Adipocyte (in vitro differentiated cells): ENCODE results near the gene PRL.
A peak's percentile ranks its signal among the peaks of the same experiment; 100 is the strongest.

Experiments
- DNase-seq: peaks from one replicate; pipeline ENCODE4 v3.0.0-alpha.2; 2015; ENCODE audit warnings: low read depth
- H3K27me3 ChIP-seq: replicated peaks from 2 replicates; pipeline ENCODE4 v1.7.0; 2013; ENCODE audit warnings: mild to moderate bottlenecking, low read length, moderate library complexity; ENCODE audit not compliant: control insufficient read depth, insufficient read depth
- H3K36me3 ChIP-seq: 2 replicates; pipeline ENCODE4 v1.7.0; 2013; ENCODE audit warnings: low read length, mild to moderate bottlenecking, moderate library complexity; ENCODE audit not compliant: control insufficient read depth, insufficient read depth, severe bottlenecking
- H3K4me1 ChIP-seq: 2 replicates; pipeline ENCODE4 v1.7.0; 2013; ENCODE audit warnings: mild to moderate bottlenecking, low read length, moderate library complexity; ENCODE audit not compliant: control insufficient read depth, insufficient read depth
- H3K4me3 ChIP-seq: 2 replicates; pipeline ENCODE4 v1.7.0; 2013; ENCODE audit warnings: mild to moderate bottlenecking, low read length, moderate library complexity
- H3K9ac ChIP-seq: 2 replicates; pipeline ENCODE4 v1.7.0; 2013; ENCODE audit warnings: mild to moderate bottlenecking, low read length, moderate library complexity
- H3K9me3 ChIP-seq: 2 replicates; pipeline ENCODE4 v1.7.0; 2013; ENCODE audit warnings: mild to moderate bottlenecking, low read length, moderate library complexity; ENCODE audit not compliant: control insufficient read depth

PRL gene

DNA sequence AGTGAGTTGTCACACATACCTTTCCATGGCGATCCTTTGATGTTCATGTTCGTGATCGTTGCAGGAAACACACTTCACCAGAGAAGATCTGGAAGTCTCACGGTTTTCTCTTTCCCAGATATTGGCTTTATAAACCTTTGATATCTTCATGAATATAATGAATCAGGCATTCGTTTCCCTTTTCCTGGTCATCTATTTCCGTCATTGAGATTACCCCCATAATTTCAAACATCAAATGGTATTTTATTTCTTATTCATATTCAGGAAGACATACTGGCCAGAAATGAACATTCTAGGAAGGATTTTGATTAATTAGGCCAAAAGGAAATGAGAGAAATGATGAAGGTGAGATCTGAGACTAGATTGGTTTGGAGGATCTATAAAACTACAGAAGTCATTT lies at the start of gene PRL:
Gene PRL (minus strand): TSS at position 101 of the 400 bp plus-strand sequence. CDS start 54 bp downstream, at position 47.
- Histone ChIP-seq H3K9ac (no peak within 1 kb of the TSS), H3K4me3 (no peak within 1 kb of the TSS), H3K27me3 (no peaks in the 10 kb centered on the region), H3K36me3 (no peaks in the 10 kb centered on the region), H3K4me1 (peaks cover 6% of the 10 kb centered on the region), H3K9me3 (no peaks in the 10 kb centered on the region)
- no peak for DNase-seq

DNA sequence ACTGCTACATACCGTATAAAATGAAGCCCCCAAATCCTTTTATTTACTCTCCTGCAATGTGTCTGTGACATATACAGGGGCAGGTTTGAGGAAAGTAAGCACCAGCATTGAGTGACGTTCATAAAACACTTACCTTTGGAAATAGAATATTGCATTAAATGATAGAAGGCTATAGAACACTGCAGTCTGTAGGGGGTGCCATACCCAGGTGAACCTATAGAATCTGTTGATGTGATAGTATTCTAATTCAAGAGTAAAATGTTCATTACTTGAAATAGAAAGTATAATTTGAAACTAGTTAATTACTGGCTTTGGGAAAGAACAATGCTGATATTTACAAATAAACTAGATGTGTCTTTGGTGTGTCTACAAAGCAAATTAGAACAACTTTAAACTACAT lies 47.0 kb upstream of the PRL start:
- no peaks in the 10 kb centered on the region for H3K27me3 ChIP-seq
- DNase-seq: no peak
- H3K4me3 ChIP-seq: no peak overlapping the region
- H3K36me3 ChIP-seq: no peaks in the 10 kb centered on the region
- H3K9ac ChIP-seq: no peak overlapping the region
- H3K4me1 ChIP-seq: no peaks in the 10 kb centered on the region
- no peaks in the 10 kb centered on the region for H3K9me3 ChIP-seq

DNA sequence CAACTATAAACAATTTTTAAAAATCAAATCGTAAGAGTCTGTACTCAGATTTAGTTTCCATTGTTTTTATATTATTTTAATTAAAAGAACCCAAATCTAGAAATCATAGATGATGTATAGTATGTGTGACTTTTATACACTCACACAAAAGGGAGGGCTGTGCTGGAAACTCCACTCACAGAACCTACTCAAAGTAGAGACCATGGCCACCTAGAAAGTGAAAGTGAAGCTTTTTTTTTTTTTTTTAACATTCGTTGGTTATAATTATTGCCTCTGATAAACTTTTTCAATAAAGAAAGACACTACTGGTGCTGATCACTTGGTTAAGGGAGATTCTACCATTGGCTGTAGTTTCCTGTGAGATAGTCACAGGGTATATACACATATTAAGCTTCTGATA lies 37.9 kb upstream of the PRL start:
- Histone ChIP-seq H3K4me3 (no peak overlapping the region), H3K9me3 (no peaks in the 10 kb centered on the region), H3K4me1 (no peaks in the 10 kb centered on the region), H3K27me3 (no peaks in the 10 kb centered on the region), H3K36me3 (no peaks in the 10 kb centered on the region), H3K9ac (no peak overlapping the region)
- DNase-seq: no peak

DNA sequence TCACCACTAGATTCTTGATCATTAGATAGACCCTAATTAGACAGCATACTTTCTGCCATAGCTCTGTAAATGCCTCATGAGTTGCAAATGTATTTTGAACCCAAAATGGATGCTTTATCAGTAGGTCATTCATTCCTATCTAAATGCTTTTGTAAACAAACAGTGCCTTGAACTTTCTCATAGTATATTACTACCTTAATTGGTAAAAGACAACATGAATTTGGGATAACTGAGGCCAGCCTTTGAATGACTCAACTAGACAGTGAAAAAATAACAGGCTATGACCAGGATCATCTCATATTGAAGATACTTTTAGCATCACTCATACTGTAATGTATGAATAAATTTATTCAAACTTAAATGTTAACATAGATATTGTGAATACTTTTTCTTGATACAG lies 37.0 kb upstream of the PRL start:
- Histone ChIP-seq H3K4me3 (no peak overlapping the region), H3K27me3 (no peaks in the 10 kb centered on the region), H3K4me1 (peaks cover under 1% of the 10 kb centered on the region), H3K9ac (no peak overlapping the region), H3K36me3 (no peaks in the 10 kb centered on the region), H3K9me3 (no peaks in the 10 kb centered on the region)
- DNase-seq: peak; percentile 47

DNA sequence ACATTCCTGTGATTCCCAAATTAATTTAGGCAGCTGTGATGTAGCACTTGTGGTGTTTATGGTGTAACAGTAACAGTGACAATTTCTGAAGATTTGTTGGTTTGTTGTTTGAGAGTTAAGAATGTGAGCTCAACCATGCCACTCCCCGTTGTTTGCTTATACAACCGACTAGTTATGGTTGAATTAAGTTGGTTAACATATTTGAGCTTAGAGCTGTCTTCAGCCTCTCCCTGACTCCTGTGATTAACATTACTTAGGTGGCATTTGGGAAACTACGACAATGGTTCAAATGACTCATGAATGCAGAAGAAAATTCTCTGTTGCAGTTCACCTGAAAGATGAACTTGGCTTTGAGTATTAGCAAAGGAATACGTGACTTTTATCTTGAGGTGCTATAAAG lies 35.9 kb upstream of the PRL start:
- Histone ChIP-seq H3K9me3 (no peaks in the 10 kb centered on the region), H3K36me3 (no peaks in the 10 kb centered on the region), H3K4me3 (no peak overlapping the region), H3K4me1 (peaks cover 9% of the 10 kb centered on the region), H3K27me3 (no peaks in the 10 kb centered on the region), H3K9ac (no peak overlapping the region)
- DNase-seq: peak; percentile 63

DNA sequence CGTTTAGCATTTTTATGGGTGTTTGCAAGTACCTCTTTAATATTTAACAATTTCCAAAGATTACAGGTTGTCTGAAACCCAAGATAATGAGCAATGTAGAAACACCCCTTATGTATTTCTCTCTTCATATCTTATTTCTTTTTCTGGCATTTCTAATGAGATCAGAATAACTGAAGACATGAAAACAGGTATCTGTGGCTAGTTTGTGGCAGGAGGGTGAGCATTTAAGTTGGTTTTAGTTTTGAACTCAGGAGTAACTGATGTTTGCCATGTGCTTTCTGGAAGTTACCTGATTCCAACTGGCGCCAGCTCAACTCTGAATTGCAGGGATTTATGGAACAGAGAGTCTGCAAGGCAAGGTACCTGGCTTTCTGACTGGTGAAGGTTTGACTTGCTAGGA lies 35.4 kb upstream of the PRL start:
- H3K36me3 ChIP-seq: no peaks in the 10 kb centered on the region
- H3K4me3 ChIP-seq: no peak overlapping the region
- no peaks in the 10 kb centered on the region for H3K27me3 ChIP-seq
- no peaks in the 10 kb centered on the region for H3K9me3 ChIP-seq
- DNase-seq: no peak
- no peak overlapping the region for H3K9ac ChIP-seq
- H3K4me1 ChIP-seq: peaks cover 9% of the 10 kb centered on the region

DNA sequence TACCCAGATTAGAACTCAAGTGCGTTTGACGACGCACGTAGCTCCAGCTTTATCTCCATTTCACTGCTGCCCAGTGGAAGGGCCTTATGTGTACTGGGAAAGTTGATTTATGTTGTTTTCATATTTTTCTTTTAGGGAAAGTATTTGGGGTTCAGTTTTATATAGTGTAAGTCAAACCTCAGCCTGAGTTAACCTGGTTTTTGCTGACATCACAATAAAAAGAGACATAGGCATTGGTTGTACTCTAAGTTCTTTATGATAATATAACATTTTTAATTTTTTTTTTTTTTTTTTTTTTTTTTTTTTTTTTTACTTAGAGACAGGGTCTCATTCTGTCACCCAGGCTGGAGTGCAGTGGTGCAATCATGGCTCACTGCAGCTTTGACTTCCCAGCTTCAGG lies 34.1 kb upstream of the PRL start:
- DNase-seq: no peak
- no peak overlapping the region for H3K9ac ChIP-seq
- no peaks in the 10 kb centered on the region for H3K36me3 ChIP-seq
- H3K9me3 ChIP-seq: no peaks in the 10 kb centered on the region
- no peak overlapping the region for H3K4me3 ChIP-seq
- peaks cover 9% of the 10 kb centered on the region for H3K4me1 ChIP-seq
- no peaks in the 10 kb centered on the region for H3K27me3 ChIP-seq

DNA sequence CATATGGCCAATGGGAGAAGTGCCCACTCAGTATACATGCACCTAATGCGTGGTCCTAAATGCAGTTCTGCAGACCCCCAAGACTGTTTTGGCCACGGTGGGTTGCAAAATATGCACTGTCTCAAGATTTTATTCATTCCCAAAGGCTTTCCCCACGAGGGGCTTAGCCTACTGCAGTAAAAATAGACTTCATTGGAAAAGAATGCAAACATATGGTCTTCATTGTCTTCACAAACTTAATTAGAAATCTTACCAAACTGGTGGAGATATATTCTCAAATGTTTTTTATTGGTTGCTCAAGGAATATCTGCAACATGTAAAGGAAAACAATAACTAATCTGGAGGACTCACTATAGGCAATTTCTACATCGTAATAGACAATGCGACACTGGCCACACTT lies 31.6 kb upstream of the PRL start:
- peak; percentile 85 for DNase-seq
- H3K4me3 ChIP-seq: no peak overlapping the region
- peaks cover 9% of the 10 kb centered on the region for H3K4me1 ChIP-seq

DNA sequence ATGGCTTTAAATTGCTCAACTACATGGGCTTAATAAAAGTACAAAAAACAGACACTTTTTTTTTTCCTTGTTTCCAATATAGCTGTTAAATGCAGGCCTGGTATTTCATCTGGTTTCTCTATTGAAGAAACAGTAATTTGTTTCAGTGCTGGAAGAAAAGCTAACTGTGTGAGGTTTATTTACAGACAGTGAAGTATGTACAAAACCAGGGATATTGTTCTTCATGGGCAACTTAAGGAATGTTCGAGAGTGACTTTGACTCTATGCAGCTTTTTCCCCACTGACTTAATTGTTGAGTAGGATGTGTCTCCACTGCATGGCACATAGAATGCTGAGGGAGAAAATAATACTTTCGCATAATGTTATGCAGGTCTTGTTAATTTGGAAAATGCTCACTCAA lies 31.0 kb upstream of the PRL start:
- no peaks in the 10 kb centered on the region for H3K27me3 ChIP-seq
- no peak overlapping the region for H3K9ac ChIP-seq
- no peak overlapping the region for H3K4me3 ChIP-seq
- DNase-seq: peak; percentile 54
- no peaks in the 10 kb centered on the region for H3K36me3 ChIP-seq
- H3K9me3 ChIP-seq: no peaks in the 10 kb centered on the region
- peaks cover 9% of the 10 kb centered on the region for H3K4me1 ChIP-seq

More for the DNA sequence above, 31.6 kb upstream of the PRL start:
- H3K9me3 ChIP-seq: no peaks in the 10 kb centered on the region
- H3K36me3 ChIP-seq: no peaks in the 10 kb centered on the region
- no peaks in the 10 kb centered on the region for H3K27me3 ChIP-seq
- H3K9ac ChIP-seq: no peak overlapping the region

DNA sequence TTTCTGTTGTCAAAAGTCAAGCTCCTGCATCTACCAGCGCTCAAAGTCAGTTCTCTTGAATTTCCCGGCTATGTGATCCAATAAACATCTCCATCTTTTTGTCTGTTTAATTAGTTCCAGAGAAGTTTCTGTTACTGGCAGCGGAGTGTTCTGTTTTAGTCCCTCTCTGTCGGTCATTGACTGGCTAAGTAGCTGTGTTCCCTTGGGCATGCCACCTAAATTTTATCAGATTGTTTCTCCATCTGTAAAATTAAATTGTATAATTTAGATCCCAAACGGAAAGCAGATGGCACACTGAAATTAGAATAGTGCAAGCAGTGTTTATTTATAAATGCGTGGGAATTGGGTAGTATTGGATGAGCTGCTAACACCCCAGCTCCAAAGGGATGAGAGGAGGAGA lies 29.7 kb upstream of the PRL start:
- H3K27me3 ChIP-seq: no peaks in the 10 kb centered on the region
- H3K36me3 ChIP-seq: no peaks in the 10 kb centered on the region
- no peaks in the 10 kb centered on the region for H3K9me3 ChIP-seq
- H3K4me1 ChIP-seq: peaks cover 9% of the 10 kb centered on the region
- no peak overlapping the region for H3K9ac ChIP-seq
- DNase-seq: no peak
- no peak overlapping the region for H3K4me3 ChIP-seq

DNA sequence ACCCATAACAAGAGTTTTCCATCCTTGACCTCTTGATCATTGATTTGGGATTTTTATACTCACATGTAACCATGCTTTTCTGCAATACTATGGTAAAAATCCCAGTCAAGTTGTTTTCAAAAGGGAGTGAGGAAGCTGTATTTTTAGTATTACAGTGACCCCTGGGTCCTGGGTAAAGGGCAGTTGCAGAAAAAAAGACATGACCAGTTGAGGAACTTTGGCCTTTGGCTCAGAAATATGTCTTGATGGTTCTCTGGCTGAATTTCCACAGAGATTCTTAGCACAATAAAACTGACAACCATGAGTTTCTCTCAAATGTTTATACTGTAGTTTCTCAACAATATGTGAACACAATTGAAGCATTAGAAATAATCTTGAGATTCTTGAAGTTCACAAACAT lies 28.6 kb upstream of the PRL start:
- Histone ChIP-seq H3K4me3 (no peak overlapping the region), H3K9ac (no peak overlapping the region), H3K9me3 (no peaks in the 10 kb centered on the region), H3K4me1 (peaks cover 15% of the 10 kb centered on the region), H3K36me3 (no peaks in the 10 kb centered on the region), H3K27me3 (no peaks in the 10 kb centered on the region)
- DNase-seq: no peak

DNA sequence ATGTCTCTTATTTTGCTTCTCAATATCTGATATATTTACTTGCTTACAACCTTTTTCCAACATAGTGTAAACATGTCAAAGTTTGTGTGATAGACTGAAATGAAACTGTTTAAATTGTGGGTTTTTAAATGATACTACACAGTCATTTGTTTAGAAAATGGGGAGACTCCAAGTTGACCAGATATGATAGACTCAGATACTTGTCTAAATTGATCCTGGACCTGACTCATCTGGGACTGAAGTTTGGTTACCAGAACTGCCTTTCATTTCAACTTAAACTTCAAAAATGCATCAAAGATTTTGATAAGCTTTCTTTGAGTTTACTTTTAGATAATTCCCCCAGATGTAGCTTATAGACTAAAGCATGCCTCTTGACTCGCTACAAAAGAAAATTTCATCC lies 27.0 kb upstream of the PRL start:
- no peak overlapping the region for H3K9ac ChIP-seq
- H3K27me3 ChIP-seq: no peaks in the 10 kb centered on the region
- H3K36me3 ChIP-seq: no peaks in the 10 kb centered on the region
- DNase-seq: no peak
- H3K4me3 ChIP-seq: no peak overlapping the region
- peaks cover 18% of the 10 kb centered on the region for H3K4me1 ChIP-seq
- H3K9me3 ChIP-seq: no peaks in the 10 kb centered on the region
